ENCODE results near the gene LIPH.

Gene LIPH

DNA sequence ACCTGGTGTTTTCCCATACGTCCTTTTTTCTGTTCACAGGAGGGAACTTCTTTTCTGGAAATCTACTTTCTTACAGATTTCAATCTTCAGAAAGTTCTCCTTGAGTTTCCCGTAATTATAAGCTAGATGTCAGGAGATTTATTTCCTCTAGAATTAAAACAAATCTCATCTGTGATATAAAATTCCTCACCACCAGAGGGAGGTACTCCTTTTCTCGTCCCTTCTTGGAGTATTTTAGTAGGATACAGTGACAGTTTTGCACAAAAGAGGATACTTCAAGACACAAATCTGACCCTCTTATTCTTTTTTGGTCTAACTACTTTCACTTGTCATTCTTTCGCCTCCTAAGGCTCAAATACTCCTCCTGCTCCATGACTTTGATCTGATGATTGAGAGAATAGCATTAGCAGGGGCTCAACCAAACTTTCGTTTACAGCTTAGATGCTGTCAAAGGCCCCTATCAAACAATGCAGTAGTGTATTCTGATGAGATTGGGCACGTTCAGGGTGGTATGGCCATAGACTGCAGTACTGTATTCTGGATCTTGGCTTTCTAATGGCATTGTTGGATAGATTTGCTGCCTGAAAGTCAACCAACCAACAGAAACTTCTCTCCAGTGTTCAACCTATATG is 91.6 kb downstream of the LIPH start:
- no peak for TF ChIP-seq SIN3A (IDR thresholded peaks at IDR 0.05; ENCODE audit: borderline replicate concordance, insufficient read depth, low read length)
- TF ChIP-seq POLR2AphosphoS5 (IDR thresholded peaks at IDR 0.05; ENCODE audit: low read depth, low read length), result no peak
- TF ChIP-seq, protein P1, sequence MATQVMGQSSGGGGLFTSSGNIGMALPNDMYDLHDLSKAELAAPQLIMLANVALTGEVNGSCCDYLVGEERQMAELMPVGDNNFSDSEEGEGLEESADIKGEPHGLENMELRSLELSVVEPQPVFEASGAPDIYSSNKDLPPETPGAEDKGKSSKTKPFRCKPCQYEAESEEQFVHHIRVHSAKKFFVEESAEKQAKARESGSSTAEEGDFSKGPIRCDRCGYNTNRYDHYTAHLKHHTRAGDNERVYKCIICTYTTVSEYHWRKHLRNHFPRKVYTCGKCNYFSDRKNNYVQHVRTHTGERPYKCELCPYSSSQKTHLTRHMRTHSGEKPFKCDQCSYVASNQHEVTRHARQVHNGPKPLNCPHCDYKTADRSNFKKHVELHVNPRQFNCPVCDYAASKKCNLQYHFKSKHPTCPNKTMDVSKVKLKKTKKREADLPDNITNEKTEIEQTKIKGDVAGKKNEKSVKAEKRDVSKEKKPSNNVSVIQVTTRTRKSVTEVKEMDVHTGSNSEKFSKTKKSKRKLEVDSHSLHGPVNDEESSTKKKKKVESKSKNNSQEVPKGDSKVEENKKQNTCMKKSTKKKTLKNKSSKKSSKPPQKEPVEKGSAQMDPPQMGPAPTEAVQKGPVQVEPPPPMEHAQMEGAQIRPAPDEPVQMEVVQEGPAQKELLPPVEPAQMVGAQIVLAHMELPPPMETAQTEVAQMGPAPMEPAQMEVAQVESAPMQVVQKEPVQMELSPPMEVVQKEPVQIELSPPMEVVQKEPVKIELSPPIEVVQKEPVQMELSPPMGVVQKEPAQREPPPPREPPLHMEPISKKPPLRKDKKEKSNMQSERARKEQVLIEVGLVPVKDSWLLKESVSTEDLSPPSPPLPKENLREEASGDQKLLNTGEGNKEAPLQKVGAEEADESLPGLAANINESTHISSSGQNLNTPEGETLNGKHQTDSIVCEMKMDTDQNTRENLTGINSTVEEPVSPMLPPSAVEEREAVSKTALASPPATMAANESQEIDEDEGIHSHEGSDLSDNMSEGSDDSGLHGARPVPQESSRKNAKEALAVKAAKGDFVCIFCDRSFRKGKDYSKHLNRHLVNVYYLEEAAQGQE (IDR thresholded peaks at IDR 0.05; ENCODE audit: insufficient read depth in 1 of 2, low read depth in 2 of 2, low read length in 2 of 2), result no peak
- no peak for TF ChIP-seq TAF1 (IDR thresholded peaks at IDR 0.05; ENCODE audit: borderline replicate concordance, insufficient read depth, low read length)
- TF ChIP-seq FOXP2 (optimal IDR thresholded peaks at IDR 0.05; ENCODE audit: borderline replicate concordance, extremely low read depth, extremely low read length, insufficient read depth), result no peak

DNA sequence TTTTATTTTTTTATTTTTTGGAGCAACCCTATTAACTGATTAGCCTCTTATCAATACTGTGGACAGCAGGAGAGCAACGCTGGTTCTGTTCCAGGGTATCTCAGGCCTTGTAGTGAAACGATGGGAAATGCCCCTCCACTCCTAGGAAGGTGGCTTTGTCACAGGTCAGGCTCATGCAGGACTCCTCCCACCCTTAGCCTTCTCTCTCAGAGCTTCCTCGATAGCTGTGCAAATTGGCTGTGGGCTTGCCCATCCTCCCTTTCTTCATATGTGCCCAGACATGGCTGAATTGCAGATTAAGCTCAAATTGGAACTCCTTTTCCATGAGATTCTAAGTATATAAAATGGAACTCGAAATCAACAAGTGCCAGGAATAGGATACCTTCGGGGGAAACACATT is 92.1 kb downstream of the LIPH start:
- TF ChIP-seq, protein P1 (IDR thresholded peaks at IDR 0.05; ENCODE audit: insufficient read depth in 1 of 2, low read depth in 2 of 2, low read length in 2 of 2), result no peak
- no peak for TF ChIP-seq POLR2AphosphoS5 (IDR thresholded peaks at IDR 0.05; ENCODE audit: low read depth, low read length)

DNA sequence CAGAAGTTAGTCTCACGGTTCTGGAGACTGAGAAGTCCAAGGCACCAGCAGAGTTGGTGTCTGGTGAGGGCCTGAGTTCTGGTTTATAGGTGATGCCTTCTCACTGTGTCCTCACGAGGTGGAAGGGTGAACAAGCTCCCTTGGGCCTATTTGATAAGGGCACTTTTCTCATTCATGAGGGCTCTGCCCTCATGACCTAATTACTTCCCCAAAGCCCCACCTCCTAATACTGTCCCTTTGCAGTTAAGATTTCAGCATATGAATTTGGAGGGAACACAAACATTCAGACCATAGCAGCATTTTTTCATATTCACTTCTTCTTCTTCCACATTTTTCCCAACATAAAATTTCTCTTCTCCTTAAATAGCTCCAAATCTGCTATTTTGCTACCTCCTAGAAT is 95.0 kb downstream of the LIPH start:
- TF ChIP-seq SIN3A (IDR thresholded peaks at IDR 0.05; ENCODE audit: borderline replicate concordance, insufficient read depth, low read length) (no peak), TAF1 (IDR thresholded peaks at IDR 0.05; ENCODE audit: borderline replicate concordance, insufficient read depth, low read length) (no peak), POLR2AphosphoS5 (IDR thresholded peaks at IDR 0.05; ENCODE audit: low read depth, low read length) (no peak), FOXP2 (optimal IDR thresholded peaks at IDR 0.05; ENCODE audit: borderline replicate concordance, extremely low read depth, extremely low read length, insufficient read depth) (no peak)
- TF ChIP-seq, protein P1 (IDR thresholded peaks at IDR 0.05; ENCODE audit: insufficient read depth in 1 of 2, low read depth in 2 of 2, low read length in 2 of 2), result no peak
